LHCN-M2 (cell line): ENCODE results near the gene HIF1A. TPM values are rescaled to one million over a fixed set of nuclear protein-coding genes. Genes with fewer than 3 reads are reported as not detected.
A peak's percentile ranks its signal among the peaks of the same experiment; 100 is the strongest.

Experiments used
- DNase-seq: peaks from one replicate; pipeline ENCODE4 v3.0.0-alpha.2; 2012; ENCODE audit warnings: low read depth
- total RNA-seq: library from RNA; depleted of rRNA; stranded (reverse); fragments of >200 nt; gene quantifications from 2 replicates; pipeline ENCODE4 v1.2.3, GENCODE V29; 2014

The HIF1A gene
- total RNA-seq, 1 experiment from 2014 or later, result 918 TPM

GRCh38 chr14:61673305-61673704 lies 22.0 kb upstream of the HIF1A start:
- no peak for DNase-seq

DNA sequence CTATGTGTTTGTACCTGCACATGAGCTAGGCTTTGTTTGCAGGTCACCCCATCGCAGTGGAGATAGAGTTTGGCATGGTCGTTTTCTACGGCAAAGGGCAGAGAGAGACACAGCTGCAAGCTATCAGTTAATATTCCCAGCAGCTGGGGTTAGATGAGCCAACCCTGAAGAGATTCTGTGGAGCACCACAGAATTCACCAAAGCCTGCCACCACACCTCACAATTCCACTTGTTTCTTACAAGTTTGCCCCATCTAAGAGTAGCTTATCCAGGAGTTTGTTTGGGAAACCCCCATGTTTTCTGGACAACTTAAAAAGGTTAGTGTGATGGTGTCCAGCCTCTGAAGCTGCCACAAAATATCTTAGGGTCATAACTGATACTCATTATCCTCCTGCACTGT lies 20.0 kb upstream of the HIF1A start:
- DNase-seq, result no peak

GRCh38 chr14:61677479-61677878 lies 17.8 kb upstream of the HIF1A start:
- DNase-seq, result no peak

- peak; percentile 74 for DNase-seq
These were observed 16.3 kb upstream of the HIF1A start for GRCh38 chr14:61678975-61679374.

DNA sequence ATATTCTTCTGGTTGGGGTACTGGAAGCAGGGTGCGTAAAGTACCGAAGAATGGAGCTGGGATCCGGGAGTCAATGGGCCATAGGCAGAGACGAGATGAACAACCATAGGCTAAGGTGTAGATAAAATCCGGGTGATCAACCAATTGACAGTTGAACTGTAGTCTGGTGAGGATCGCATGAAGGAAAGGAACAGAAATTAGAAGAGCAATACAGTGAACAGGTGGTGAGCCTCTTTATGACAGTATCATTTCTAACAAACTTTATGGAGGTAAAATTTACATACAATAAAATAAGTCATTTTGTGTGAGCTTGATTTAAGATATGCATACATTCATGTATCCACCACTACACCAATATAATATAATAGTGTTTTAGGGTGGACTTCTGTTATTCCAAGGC lies 13.9 kb upstream of the HIF1A start:
- no peak for DNase-seq

DNA sequence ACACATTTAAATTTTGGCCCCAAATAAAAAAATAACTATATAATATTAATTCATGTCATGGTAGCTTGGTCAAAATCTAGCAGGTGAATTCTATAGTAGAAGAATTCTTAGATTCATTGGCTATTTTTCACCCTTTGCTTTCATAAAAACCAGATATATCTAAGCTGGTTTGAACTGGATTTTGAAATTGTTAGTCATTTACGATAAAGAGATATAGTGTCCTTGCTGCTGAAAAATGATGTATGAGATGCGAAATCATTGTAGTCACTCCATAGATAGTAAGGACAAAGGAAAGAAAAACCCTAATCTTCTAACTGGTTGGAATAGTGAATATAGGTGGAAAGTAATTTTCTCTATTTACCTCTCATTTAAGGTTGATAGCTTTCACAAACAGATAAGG lies 12.2 kb upstream of the HIF1A start:
- DNase-seq, result no peak

GRCh38 chr14:61690039-61690438 lies 5.3 kb upstream of the HIF1A start:
- no peak for DNase-seq

- no peak for DNase-seq
These were observed 4.3 kb upstream of the HIF1A start for GRCh38 chr14:61690982-61691381.

GRCh38 chr14:61691495-61691894 lies 3.8 kb upstream of the HIF1A start:
- no peak for DNase-seq

DNA sequence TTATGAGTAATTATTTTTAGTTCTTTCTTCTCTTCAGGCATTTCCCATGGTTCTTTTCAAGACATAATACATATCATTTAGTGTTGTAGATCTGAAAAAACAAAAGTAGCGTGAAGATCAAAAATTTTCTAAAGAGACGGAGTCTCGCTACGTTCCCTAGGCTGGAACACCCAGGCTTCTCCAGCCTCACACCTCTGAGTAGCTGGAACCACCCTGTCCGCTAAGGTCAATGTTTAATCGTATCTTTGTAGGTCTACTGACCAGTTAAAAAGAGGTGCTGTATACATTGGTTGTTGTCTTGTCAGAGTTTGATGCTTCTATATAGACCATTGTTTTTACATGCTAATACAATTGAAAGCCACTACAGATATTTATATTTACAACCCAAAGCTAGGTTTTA lies 1.3 kb upstream of the HIF1A start:
- DNase-seq, result no peak

DNA sequence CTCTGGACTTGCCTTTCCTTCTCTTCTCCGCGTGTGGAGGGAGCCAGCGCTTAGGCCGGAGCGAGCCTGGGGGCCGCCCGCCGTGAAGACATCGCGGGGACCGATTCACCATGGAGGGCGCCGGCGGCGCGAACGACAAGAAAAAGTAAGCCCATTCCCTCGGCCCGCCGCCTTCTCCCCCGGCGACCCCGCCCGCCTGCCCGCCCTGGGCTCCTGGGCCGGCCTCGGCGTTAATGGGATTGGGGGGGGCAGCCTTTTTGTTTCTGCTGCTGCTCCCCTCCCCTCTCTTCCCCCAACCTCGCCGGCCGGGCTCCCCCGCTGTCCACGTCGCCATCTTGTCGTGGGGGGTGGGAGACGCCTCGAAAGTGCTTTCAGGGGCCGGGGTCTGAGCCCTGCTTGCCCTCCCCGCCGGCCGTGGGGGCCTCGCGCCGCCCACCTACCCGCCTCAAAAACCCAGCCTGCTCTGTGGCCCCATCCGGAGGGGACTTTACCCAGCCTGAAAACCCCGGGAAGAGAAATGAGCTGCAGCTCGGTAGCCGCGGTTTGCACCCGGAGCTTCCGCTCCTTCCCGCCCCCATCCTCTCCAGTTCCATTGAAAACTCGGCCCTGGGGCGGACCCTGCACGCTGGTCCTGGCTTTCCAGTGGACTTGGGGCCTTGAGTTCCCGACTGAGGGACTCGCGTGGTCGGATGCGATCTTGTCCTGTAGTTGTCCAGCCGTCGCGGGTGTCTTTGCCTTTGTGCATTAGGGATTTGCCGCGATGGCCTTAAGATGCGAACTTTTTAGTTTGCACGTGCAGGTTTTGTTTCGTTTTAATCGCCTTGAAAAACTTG lies 598 bp downstream of the HIF1A start:
- DNase-seq, result peak; percentile 75

GRCh38 chr14:61696753-61697318 lies 1.5 kb downstream of the HIF1A start:
- DNase-seq, result peak; percentile 65

DNA sequence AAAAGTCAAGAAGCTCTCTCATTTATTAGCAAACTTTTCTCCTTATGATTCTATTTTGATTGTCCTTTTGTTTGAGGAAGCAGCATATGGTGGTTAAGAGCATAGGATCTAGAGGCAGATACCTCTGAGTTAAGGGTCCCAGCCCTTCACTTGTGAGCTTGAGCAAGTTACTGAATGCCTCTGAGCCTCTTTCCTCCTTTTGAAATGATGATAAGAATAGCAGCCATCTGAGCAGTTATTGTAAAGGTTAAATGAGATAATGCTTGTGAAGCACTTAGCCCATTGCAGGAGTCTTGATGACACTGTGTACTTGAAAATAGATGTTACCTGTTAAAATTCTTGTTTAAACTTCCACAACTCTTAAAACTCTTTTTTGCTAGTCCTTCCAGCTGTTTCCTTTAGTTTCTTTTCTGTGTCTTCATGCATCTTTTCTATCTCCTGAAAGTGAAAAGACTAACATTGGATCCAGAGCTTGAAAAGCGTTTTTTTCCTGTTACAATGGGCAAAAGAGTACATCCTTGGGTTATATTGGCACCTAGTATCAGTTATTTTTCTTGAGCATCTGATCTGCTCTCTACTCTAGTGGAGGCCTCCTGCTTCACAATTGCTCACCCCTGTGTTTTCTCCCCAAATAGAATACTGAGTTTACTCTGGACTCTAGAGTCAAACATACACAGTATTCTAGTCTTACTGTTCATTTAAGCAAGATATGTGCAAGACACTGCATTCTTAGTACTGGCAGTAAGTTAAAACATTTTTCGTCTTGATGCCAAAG lies 3.1 kb downstream of the HIF1A start:
- peak; percentile 52 for DNase-seq

- peak; percentile 57 for DNase-seq
These were observed 3.7 kb downstream of the HIF1A start for GRCh38 chr14:61699027-61699426.

DNA sequence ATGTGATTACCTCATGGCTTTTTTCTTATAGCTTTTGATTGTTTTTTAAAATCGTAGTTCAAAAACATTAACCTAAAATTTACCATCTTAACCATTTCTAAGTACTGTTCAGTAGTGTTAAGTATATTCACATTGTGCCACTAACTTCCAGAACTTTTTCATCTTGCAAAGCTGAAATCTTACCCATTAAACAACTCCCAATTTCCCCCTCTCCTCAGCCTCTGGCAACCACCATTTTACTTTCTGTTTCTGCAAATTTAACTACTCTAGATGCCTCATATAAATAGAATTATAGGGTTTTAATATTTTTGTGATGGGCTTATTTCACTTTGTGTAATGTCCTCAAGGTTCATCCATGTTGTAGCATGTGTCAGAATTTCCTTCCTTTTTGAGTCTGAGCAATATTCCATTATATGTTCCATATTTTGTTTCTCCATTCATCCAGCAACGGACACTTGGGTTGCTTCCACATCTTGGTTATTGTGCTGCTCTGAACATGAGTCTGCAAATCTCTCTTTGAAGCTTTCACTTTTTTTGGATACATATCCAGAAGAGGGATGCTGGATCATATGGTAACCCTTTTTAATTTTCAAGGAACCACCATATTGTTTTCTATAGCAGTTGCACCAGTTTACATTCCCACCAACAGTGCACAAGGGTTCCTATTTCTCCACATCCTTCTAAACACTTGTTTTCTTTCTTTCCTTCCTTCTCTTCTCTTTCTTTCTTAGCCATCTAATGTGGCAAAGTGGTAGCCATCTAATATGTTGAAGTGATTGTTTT lies 5.0 kb downstream of the HIF1A start:
- DNase-seq, result peak; percentile 53

DNA sequence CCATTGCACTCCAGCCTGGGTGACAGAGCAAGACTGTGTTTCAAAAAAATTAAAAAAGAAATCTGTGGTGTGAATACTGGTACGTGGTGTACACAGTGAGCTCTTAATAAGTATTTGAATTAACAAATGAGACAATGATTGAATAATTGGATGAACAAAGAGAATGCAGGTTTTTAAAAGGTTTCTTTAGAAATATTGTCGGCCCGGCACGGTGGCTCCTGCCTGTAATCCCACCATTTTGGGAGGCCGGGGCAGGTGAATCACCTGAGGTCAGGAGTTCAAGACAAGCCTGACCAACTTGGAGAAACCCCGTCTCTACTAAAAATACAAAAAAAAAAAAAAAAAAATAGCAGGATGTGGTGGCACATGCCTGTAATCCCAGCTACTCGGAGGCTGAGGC lies 6.6 kb downstream of the HIF1A start:
- DNase-seq, result peak; percentile 36

GRCh38 chr14:61703342-61704129 lies 8.2 kb downstream of the HIF1A start:
- DNase-seq, result peak; percentile 22

- DNase-seq, result peak; percentile 41
These were observed 9.2 kb downstream of the HIF1A start for GRCh38 chr14:61704554-61704953.

- DNase-seq, result peak; percentile 18
These were observed 9.7 kb downstream of the HIF1A start for GRCh38 chr14:61705017-61705416.

- DNase-seq, result peak; percentile 17
These were observed 10.9 kb downstream of the HIF1A start for GRCh38 chr14:61706096-61706690.
